ENCODE results near the gene ZBTB21. TPM values are rescaled to one million over a fixed set of nuclear protein-coding genes. Genes with fewer than 3 reads are reported as not detected.
A peak's percentile ranks its signal among the peaks of the same experiment; 100 is the strongest.

Gene ZBTB21
- total RNA-seq, 2 experiments from 2014 or later, result 132 to 139 TPM

- Mint-ChIP-seq H3K9me3 (no peaks in the 10 kb centered on the region), H3K27me3 (no peaks in the 10 kb centered on the region), H3K36me3 (ENCODE audit: low read depth) (no peaks in the 10 kb centered on the region), H3K4me1 (ENCODE audit: low read depth) (peaks cover 22% of the 10 kb centered on the region), H3K4me3 (no peak overlapping the region), H3K27ac (no peak overlapping the region)
- ATAC-seq (ENCODE audit: poor library complexity) (no peak), DNase-seq (no peak)
- no peaks in the 10 kb centered on the region for H3K36me3 ChIP-seq (ENCODE audit: insufficient read depth, low read length)
- ChIA-PET CTCF (no interaction called here), POLR2A (no interaction called here)
- H3K4me3 ChIP-seq (ENCODE audit: low read length), result no peak overlapping the region
- peaks cover 15% of the 10 kb centered on the region for H3K4me1 ChIP-seq (ENCODE audit: insufficient read depth, low read length)
- peaks cover 0 to 18% of the 10 kb centered on the region in 2 experiments for H3K9me3 ChIP-seq (ENCODE audit: control insufficient read depth in 1 of 2, insufficient read depth in 1 of 2, low read length in 2 of 2)
- no peak overlapping the region for H3K27ac ChIP-seq (ENCODE audit: low read depth in 1 of 2, low read length in 2 of 2)
- intact Hi-C loops (cut with DNase I, micrococcal nuclease), result no loop called here
- H3K27me3 ChIP-seq (ENCODE audit: control insufficient read depth in 1 of 2, insufficient read depth in 2 of 2, low read length in 2 of 2), result peaks cover 0 to 4% of the 10 kb centered on the region in 2 experiments
- no peak for TF ChIP-seq CTCF (IDR thresholded peaks at IDR 0.05)
Observed at GRCh38 chr21:41976611-41977010, 33.5 kb downstream of the ZBTB21 start.

- H3K4me1 Mint-ChIP-seq (ENCODE audit: low read depth), result peaks cover 22% of the 10 kb centered on the region
- H3K4me3 Mint-ChIP-seq, result no peak overlapping the region
- Histone ChIP-seq H3K27me3 (ENCODE audit: control insufficient read depth in 1 of 2, insufficient read depth in 2 of 2, low read length in 2 of 2) (peaks cover 0 to 4% of the 10 kb centered on the region in 2 experiments), H3K36me3 (ENCODE audit: insufficient read depth, low read length) (no peaks in the 10 kb centered on the region), H3K27ac (ENCODE audit: low read depth in 1 of 2, low read length in 2 of 2) (no peak overlapping the region), H3K4me1 (ENCODE audit: insufficient read depth, low read length) (peaks cover 15% of the 10 kb centered on the region), H3K9me3 (ENCODE audit: control insufficient read depth in 1 of 2, insufficient read depth in 1 of 2, low read length in 2 of 2) (peaks cover 0 to 18% of the 10 kb centered on the region in 2 experiments), H3K4me3 (ENCODE audit: low read length) (no peak overlapping the region)
- ChIA-PET POLR2A (interaction anchor here (0.6 kb wide), 1 partner anchor 9 kb away, joined by 4 read pairs; no protein-coding TSS in a partner anchor), CTCF (no interaction called here)
- no peak overlapping the region for H3K27ac Mint-ChIP-seq
- H3K9me3 Mint-ChIP-seq, result no peaks in the 10 kb centered on the region
- no peaks in the 10 kb centered on the region for H3K36me3 Mint-ChIP-seq (ENCODE audit: low read depth)
- DNase-seq (no peak), ATAC-seq (ENCODE audit: poor library complexity) (no peak)
- no peak for TF ChIP-seq CTCF (IDR thresholded peaks at IDR 0.05)
- intact Hi-C loops (cut with DNase I, micrococcal nuclease), result no loop called here
- H3K27me3 Mint-ChIP-seq, result no peaks in the 10 kb centered on the region
Observed at GRCh38 chr21:41975391-41976272, 34.5 kb downstream of the ZBTB21 start.

GRCh38 chr21:41974752-41975053, 35.5 kb downstream of the ZBTB21 start:
- Mint-ChIP-seq H3K4me3 (peak overlapping the region; percentile 13), H3K27ac (no peak overlapping the region), H3K36me3 (ENCODE audit: low read depth) (no peaks in the 10 kb centered on the region), H3K27me3 (no peaks in the 10 kb centered on the region), H3K4me1 (ENCODE audit: low read depth) (peaks cover 22% of the 10 kb centered on the region), H3K9me3 (no peaks in the 10 kb centered on the region)
- peaks cover 0 to 4% of the 10 kb centered on the region in 2 experiments for H3K27me3 ChIP-seq (ENCODE audit: control insufficient read depth in 1 of 2, insufficient read depth in 2 of 2, low read length in 2 of 2)
- no peak for ATAC-seq (ENCODE audit: poor library complexity)
- intact Hi-C loops (cut with DNase I, micrococcal nuclease), result no loop called here
- no peak overlapping the region for H3K4me3 ChIP-seq (ENCODE audit: low read length)
- no peaks in the 10 kb centered on the region for H3K36me3 ChIP-seq (ENCODE audit: insufficient read depth, low read length)
- no peak overlapping the region for H3K27ac ChIP-seq (ENCODE audit: low read depth in 1 of 2, low read length in 2 of 2)
- H3K4me1 ChIP-seq (ENCODE audit: insufficient read depth, low read length), result peaks cover 15% of the 10 kb centered on the region
- ChIA-PET CTCF (interaction anchor here (0.6 kb wide), 1 partner anchor 96 kb away, joined by 3 read pairs; no protein-coding TSS in a partner anchor), POLR2A (no interaction called here)
- DNase-seq, result no peak
- H3K9me3 ChIP-seq (ENCODE audit: control insufficient read depth in 1 of 2, insufficient read depth in 1 of 2, low read length in 2 of 2), result peaks cover 0 to 18% of the 10 kb centered on the region in 2 experiments
- TF ChIP-seq CTCF (IDR thresholded peaks at IDR 0.05), result no peak
